Stomach (tissue), 9 donors: ENCODE results near the gene CNN2. TPM values are rescaled to one million over a fixed set of nuclear protein-coding genes. Genes with fewer than 3 reads are reported as not detected.

ENCODE experiments used
- DNase-seq, 2 donors: peaks; one replicate each; pipeline versions ENCODE4 v3.0.0 to v3.0.0-alpha.2; 2013 to 2019
- H3K27ac ChIP-seq, 5 donors: fragments of 200-600 bp in 4 of 5; sonication (generic) in 4 of 5; one replicate each; pipeline ENCODE4 v1.5.1; 2013 to 2019; ENCODE audit warnings: mild to moderate bottlenecking in 1 of 5, moderate library complexity in 1 of 5
- H3K27me3 ChIP-seq, 3 donors: fragments of 200-600 bp; sonication (generic); one replicate each; pipeline ENCODE4 v1.5.1; 2017 to 2019; ENCODE audit warnings: mixed run types in 1 of 3
- H3K36me3 ChIP-seq, 4 donors: fragments of 200-600 bp; sonication (generic); 1 replicate in 3 of 4; 2 replicates in 1 of 4; pipeline ENCODE4 v1.5.1; 2016 to 2019
- H3K4me1 ChIP-seq, 4 donors: fragments of 200-600 bp; sonication (generic); one replicate each; pipeline ENCODE4 v1.5.1; 2016 to 2019
- H3K4me3 ChIP-seq, 4 donors: fragments of 200-600 bp; sonication (generic) in 3 of 4; one replicate each; pipeline ENCODE4 v1.5.1; 2016 to 2019; ENCODE audit warnings: mild to moderate bottlenecking in 1 of 4
- H3K9me3 ChIP-seq, 4 donors: fragments of 200-600 bp; sonication (generic); one replicate each; pipeline ENCODE4 v1.5.1; 2016 to 2019
- EP300 ChIP-seq: sonication (generic); formaldehyde crosslinking; IDR thresholded peaks from one replicate; pipeline ENCODE4 v1.6.1; 2017; ENCODE audit warnings: antibody characterized with exemption
- POLR2A ChIP-seq, 4 donors: fragments of 450-650 bp; IDR thresholded peaks; one replicate each; pipeline ENCODE4 v1.6.1; 2016; ENCODE audit warnings: antibody characterized with exemption in 4 of 4, control low read depth in 2 of 4, mild to moderate bottlenecking in 1 of 4, moderate library complexity in 1 of 4
- POLR2AphosphoS5 ChIP-seq, 3 donors: sonication (generic); formaldehyde crosslinking; IDR thresholded peaks; one replicate each; pipeline ENCODE4 v1.6.1; 2016; ENCODE audit warnings: antibody characterized with exemption in 3 of 3
- WGBS, 5 donors: extraction: QIAGEN DNeasy Blood & Tissue Kit in 3 of 5; methylation state at CpG; one replicate each; pipeline versions ENCODE4 v1.1.5 to v1.1.7; 2013 to 2018; 5-methylcytosine and 5-hydroxymethylcytosine counted together
- intact Hi-C: fragments of 100-400 bp; cut with DNase I; formaldehyde crosslinking; loops from one replicate; pipeline ENCODE4 v1.15.1; 2023; ENCODE audit warnings: low total_unique reads
- polyA plus RNA-seq, 3 donors: library from polyadenylated mRNA; stranded (reverse); fragments of 200-250 nt; gene quantifications; one replicate each; pipeline ENCODE4 v1.2.3, GENCODE V29; 2013
- total RNA-seq, 5 donors: library from RNA; depleted of rRNA; stranded (reverse); fragments of >200 nt; gene quantifications; one replicate each; pipeline versions ENCODE4 v1.1.0 to v1.2.3, GENCODE V29; 2014 to 2016
- TF ChIP-seq, protein P1 (sequence below), 7 experiments: fragments of 450-650 bp in 4 of 7; fragments of 200-600 bp in 3 of 7; sonication (generic) in 3 of 7; IDR thresholded peaks; one replicate each; pipeline ENCODE4 v1.5.1; 2016 to 2019; ENCODE audit warnings: antibody characterized with exemption in 7 of 7, control low read depth in 2 of 7, mild to moderate bottlenecking in 1 of 7
- donor health status: healthy with polysubstance abuse.
- donor health status: Bipolar disorder and iron deficiency.
- donor health status: healthy.

The CNN2 gene
- total and polyA plus RNA-seq, 8 donors, result 7.0 to 98.5 (median 81.4) TPM

DNA sequence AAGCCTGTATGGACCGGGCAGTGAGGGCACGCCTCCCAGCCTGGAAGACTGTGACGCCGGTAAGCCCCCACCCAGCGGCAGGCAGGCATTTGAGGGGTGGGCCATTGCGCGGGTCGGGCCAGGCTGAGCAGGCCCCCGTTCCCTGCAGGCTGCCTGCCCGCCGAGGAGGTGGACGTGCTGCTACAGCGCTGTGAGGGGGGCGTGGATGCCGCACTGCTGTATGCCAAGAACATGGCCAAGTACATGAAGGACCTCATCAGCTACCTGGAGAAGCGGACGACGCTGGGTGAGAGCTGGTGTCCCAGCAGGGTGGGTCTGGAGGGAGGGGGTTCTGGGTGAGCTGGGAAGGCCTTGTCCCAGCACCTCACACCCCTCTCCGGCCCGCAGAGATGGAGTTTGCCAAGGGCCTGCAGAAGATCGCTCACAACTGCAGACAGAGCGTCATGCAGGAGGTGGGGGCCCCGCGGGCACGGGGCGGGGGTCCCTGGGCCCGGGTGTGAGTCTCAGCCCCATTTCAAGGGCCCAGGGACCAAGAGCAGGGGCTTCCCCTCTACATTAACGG is 47.6 kb downstream of the CNN2 start:
- Histone ChIP-seq H3K36me3 (peaks cover 0 to 23% (median 0%) of the 10 kb centered on the region in 4 donors), H3K4me3 (peak overlapping the region in 3 of 4 donors; percentile 5 to 37 (median 25)), H3K9me3 (no peaks in the 10 kb centered on the region), H3K4me1 (peaks cover 22 to 85% (median 64%) of the 10 kb centered on the region in 4 donors), H3K27me3 (peaks cover 0 to 36% (median 10%) of the 10 kb centered on the region in 3 donors), H3K27ac (peak overlapping the region in 3 of 5 donors; percentile 5 to 73 (median 64))
- DNase-seq, result no peak
- 68 to 78% (median 74%) methylated on average over 21 to 28 of the region's 28 CpGs for WGBS, 5 donors
- TF ChIP-seq EP300 (no peak), POLR2A (IDR thresholded peaks at IDR 0.05) (no peak), POLR2AphosphoS5 (IDR thresholded peaks at IDR 0.05) (no peak)
- TF ChIP-seq, protein P1, sequence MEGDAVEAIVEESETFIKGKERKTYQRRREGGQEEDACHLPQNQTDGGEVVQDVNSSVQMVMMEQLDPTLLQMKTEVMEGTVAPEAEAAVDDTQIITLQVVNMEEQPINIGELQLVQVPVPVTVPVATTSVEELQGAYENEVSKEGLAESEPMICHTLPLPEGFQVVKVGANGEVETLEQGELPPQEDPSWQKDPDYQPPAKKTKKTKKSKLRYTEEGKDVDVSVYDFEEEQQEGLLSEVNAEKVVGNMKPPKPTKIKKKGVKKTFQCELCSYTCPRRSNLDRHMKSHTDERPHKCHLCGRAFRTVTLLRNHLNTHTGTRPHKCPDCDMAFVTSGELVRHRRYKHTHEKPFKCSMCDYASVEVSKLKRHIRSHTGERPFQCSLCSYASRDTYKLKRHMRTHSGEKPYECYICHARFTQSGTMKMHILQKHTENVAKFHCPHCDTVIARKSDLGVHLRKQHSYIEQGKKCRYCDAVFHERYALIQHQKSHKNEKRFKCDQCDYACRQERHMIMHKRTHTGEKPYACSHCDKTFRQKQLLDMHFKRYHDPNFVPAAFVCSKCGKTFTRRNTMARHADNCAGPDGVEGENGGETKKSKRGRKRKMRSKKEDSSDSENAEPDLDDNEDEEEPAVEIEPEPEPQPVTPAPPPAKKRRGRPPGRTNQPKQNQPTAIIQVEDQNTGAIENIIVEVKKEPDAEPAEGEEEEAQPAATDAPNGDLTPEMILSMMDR (IDR thresholded peaks at IDR 0.05), result no peak
- intact Hi-C loops, result no loop called here

DNA sequence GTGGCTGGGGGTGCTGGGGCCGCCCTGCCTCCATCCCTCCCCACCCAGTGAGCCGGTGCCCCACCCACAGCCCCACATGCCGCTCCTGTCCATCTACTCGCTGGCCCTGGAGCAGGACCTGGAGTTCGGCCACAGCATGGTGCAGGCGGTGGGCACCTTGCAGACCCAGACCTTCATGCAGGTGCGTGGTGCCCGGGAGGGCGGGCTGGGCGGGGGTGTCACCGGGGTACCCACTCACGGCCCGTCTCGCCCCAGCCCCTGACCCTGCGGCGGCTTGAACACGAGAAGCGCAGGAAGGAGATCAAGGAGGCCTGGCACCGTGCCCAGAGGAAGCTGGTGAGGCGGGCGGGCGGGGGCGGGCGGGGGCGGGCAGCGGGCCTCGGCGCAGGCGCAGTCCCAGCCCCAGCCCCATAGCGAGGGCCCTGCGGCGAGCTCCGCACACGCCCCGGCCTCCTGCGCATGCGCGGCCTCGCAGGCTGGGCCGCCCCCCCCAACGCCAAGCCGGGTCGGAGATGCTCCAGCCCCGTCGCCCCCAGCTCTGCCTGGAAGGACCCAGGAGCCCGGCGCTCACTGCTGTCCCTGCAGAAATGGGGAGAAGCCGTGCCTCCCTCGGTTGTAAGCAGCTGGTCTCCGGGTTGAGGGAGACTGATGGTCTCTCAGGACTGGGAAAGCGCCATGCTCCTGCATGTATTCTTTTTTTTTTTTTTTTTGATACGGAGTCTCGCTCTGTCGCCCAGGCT is 48.3 kb downstream of the CNN2 start:
- Histone ChIP-seq H3K4me3 (peak overlapping the region; percentile 5 to 37 (median 26)), H3K4me1 (peaks cover 15 to 78% (median 57%) of the 10 kb centered on the region in 4 donors), H3K36me3 (peaks cover 0 to 26% (median 2%) of the 10 kb centered on the region in 4 donors), H3K27me3 (peaks cover 0 to 29% (median 10%) of the 10 kb centered on the region in 3 donors), H3K27ac (peak overlapping the region; percentile 64 to 81 (median 73)), H3K9me3 (no peaks in the 10 kb centered on the region)
- DNase-seq, result peak; percentile 73 to 94
- WGBS, 5 donors, result 18 to 41% (median 22%) methylated on average over 30 to 47 of the region's 54 CpGs
- TF ChIP-seq POLR2AphosphoS5 (IDR thresholded peaks at IDR 0.05) (peak in 1 of 3 donors; percentile 10), EP300 (no peak)
- TF ChIP-seq, protein P1 (IDR thresholded peaks at IDR 0.05), result no peak
- intact Hi-C loops, result no loop called here

DNA sequence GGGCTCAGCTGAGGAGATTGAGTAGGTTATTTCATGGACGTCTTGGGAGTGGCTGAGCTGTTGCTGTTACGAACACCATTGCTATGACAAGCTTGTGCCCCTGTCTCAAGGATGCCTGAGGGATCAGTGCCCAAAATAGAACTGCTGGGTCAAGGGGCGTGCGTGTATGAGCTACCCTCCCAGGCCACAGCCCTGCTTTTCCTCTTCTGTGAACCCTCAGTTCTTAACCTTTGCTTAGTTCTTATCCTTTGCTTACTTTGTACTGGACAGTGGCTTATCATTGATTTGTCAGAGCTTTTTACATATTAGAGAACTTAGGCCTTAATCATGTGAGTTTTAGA is 49.6 kb downstream of the CNN2 start:
- Histone ChIP-seq H3K4me1 (peaks cover 11 to 68% (median 45%) of the 10 kb centered on the region in 4 donors), H3K27me3 (peaks cover 0 to 16% (median 2%) of the 10 kb centered on the region in 3 donors), H3K36me3 (peaks cover 0 to 33% (median 12%) of the 10 kb centered on the region in 4 donors), H3K4me3 (no peak overlapping the region), H3K27ac (peak overlapping the region; percentile 64 to 81 (median 73)), H3K9me3 (no peaks in the 10 kb centered on the region)
- TF ChIP-seq POLR2AphosphoS5 (IDR thresholded peaks at IDR 0.05) (no peak), POLR2A (IDR thresholded peaks at IDR 0.05) (no peak), EP300 (no peak)
- TF ChIP-seq, protein P1 (IDR thresholded peaks at IDR 0.05), result no peak
- DNase-seq, result no peak
- 30 to 61% (median 51%) methylated on average over 4 of the region's 4 CpGs for WGBS, 5 donors
- intact Hi-C loops, result no loop called here

- Histone ChIP-seq H3K9me3 (no peaks in the 10 kb centered on the region), H3K27me3 (peaks cover 0 to 9% (median 0%) of the 10 kb centered on the region in 3 donors), H3K27ac (peak overlapping the region; percentile 15 to 78 (median 64)), H3K4me1 (peaks cover 4 to 68% (median 45%) of the 10 kb centered on the region in 4 donors), H3K4me3 (peak overlapping the region; percentile 11 to 38 (median 27)), H3K36me3 (peaks cover 0 to 43% (median 12%) of the 10 kb centered on the region in 4 donors)
- WGBS, 5 donors, result 18 to 46% (median 34%) methylated on average over 15 to 16 of the region's 16 CpGs
- DNase-seq, result peak; percentile 83 to 92
- peak in 2 of 3 donors; percentile 9 to 43 for TF ChIP-seq POLR2AphosphoS5 (IDR thresholded peaks at IDR 0.05)
- no peak for TF ChIP-seq POLR2A (IDR thresholded peaks at IDR 0.05)
- intact Hi-C loops, result no loop called here
Measured at GRCh38 chr19:1076951-1077350, 50.5 kb downstream of the CNN2 start.
